Mucosa of stomach (tissue), 1 donor: ENCODE results near the gene UFSP1.
"Not testable (repeated sequence)": the region's sequence is repeated elsewhere in the genome, so short reads cannot be mapped to it uniquely, and the experiment has no call there.

Experiments used
- H3K27me3 ChIP-seq: one replicate; pipeline ENCODE4 v1.7.0; 2013; ENCODE audit warnings: mild to moderate bottlenecking, low read length; ENCODE audit not compliant: control insufficient read depth, insufficient read depth
- H3K36me3 ChIP-seq: one replicate; pipeline ENCODE4 v1.7.0; 2013; ENCODE audit warnings: low read length; ENCODE audit not compliant: control insufficient read depth, insufficient read depth
- H3K4me1 ChIP-seq: one replicate; pipeline ENCODE4 v1.7.0; 2013; ENCODE audit warnings: mild to moderate bottlenecking, low read length; ENCODE audit not compliant: control insufficient read depth, insufficient read depth
- H3K4me3 ChIP-seq: one replicate; pipeline ENCODE4 v1.7.0; 2013; ENCODE audit warnings: low read length
- H3K9ac ChIP-seq: one replicate; pipeline ENCODE4 v1.7.0; 2013; ENCODE audit warnings: mild to moderate bottlenecking, low read length, moderate library complexity
- H3K9me3 ChIP-seq: one replicate; pipeline ENCODE4 v1.7.0; 2013; ENCODE audit warnings: mild to moderate bottlenecking, low read length, moderate library complexity; ENCODE audit not compliant: control insufficient read depth
- donor health status: Pancreatic carcinoma.

UFSP1 gene

DNA sequence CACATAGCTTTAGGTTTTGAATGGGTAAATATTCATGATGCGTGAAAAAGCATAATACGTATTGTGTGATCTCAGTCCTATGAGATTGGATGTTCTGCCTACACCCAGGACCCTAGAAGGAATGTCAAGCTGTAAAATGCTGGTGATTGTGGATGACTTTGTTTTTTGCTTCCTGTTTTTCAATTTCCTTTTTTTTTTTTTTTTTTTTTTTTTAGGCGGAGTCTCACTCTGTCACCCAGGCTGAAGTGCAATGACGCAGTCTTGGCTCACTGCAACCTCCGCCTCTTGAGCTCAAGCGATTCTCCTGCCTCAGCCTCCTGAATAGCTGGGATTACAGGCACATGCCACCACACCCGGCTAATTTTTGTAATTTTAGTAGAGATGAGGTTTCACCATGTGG lies 20.9 kb upstream of the UFSP1 start:
- H3K9me3 ChIP-seq, H3K27me3 ChIP-seq, H3K9ac ChIP-seq, H3K36me3 ChIP-seq, H3K4me3 ChIP-seq: not testable (repeated sequence)
- peaks cover 30% of the 10 kb centered on the region for H3K4me1 ChIP-seq

DNA sequence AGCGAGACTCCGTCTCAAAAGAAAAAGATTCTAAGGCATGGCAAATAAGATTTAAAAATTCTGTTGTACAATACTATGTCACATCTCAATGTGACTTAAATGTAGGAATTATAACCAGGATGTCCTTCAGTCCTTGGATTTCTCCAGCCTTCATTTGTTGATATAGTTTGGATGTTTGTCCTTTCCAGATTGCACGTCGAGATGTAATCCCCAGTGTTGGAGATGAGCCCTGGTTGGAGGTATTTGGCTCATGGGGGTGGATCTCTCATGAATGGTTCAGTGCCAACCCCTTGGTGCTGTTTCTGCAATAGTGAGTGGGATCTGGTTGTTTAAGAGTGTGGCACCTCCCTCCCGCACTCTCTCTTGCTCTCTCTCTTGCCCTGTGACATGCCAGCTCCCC lies 19.0 kb upstream of the UFSP1 start:
- Histone ChIP-seq H3K36me3 (no peaks in the 10 kb centered on the region), H3K9ac (no peak overlapping the region), H3K4me3 (no peak overlapping the region), H3K27me3 (no peaks in the 10 kb centered on the region), H3K9me3 (no peaks in the 10 kb centered on the region), H3K4me1 (peaks cover 18% of the 10 kb centered on the region)

DNA sequence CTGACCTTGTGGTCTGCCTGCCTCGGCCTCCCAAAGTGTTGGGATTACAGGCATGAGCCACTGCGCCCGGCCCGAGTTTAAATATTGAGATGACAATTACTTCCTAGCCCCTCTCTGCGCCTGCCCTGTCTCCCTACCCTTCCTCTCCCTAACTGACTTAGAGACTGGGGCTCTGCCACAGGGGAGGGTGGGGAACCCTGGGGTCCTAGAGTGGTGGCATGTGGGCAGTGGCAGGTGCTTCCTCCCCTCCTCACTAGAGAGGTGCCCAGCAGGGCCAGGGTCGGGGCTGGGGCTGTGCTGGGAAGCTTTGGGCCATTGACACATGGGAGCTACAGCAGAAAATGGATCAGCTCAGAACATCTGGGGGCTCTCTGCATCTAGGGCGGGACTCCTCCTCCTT lies 13.1 kb upstream of the UFSP1 start:
- Histone ChIP-seq H3K36me3 (no peaks in the 10 kb centered on the region), H3K27me3 (no peaks in the 10 kb centered on the region), H3K4me1 (peaks cover 23% of the 10 kb centered on the region), H3K9ac (peak overlapping the region; percentile 53), H3K9me3 (no peaks in the 10 kb centered on the region), H3K4me3 (no peak overlapping the region)

DNA sequence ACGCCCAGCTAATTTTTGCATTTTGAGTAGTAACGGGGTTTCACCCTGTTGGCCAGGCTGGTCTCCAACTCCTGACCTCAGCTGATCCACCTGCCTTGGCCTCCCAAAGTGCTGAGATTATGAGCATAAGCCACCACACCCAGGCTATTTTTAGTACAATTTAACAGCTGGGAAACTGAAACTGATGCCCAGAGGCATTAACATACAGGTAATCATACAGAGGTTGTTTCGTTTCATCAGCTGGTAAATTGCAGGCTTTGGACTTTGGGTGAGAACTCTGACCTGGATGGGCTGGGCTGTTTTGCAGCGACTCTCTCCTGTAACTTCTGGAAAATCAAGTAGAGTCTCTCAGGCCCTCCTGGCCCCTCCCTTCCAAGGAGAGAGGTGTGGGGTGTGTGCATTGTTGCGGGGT lies 12.4 kb upstream of the UFSP1 start:
- H3K9ac ChIP-seq: no peak overlapping the region
- no peaks in the 10 kb centered on the region for H3K27me3 ChIP-seq
- no peak overlapping the region for H3K4me3 ChIP-seq
- H3K36me3 ChIP-seq: no peaks in the 10 kb centered on the region
- peaks cover 29% of the 10 kb centered on the region for H3K4me1 ChIP-seq
- H3K9me3 ChIP-seq: no peaks in the 10 kb centered on the region

DNA sequence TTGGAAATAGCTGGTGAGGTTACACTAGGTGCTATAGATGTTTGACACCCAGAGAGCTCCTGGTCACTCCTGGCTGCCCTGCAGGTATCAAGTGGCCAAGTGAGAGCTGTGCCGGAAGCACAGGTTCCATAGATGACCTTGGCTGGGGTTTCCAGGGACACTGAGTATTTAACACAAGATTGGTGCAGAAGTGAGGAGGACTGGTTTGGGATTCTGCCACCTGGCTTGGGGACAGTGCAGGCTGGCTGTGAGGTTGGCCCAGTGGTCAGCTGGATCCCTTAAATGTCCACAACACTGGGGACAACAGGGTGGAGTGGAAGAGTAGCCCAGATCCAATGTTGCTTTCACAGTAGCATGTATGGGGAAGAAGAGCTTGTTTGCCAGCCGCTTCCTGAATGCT lies 11.5 kb upstream of the UFSP1 start:
- Histone ChIP-seq H3K9me3 (no peaks in the 10 kb centered on the region), H3K36me3 (no peaks in the 10 kb centered on the region), H3K9ac (no peak overlapping the region), H3K4me3 (no peak overlapping the region), H3K27me3 (peaks cover 7% of the 10 kb centered on the region), H3K4me1 (peaks cover 35% of the 10 kb centered on the region)

DNA sequence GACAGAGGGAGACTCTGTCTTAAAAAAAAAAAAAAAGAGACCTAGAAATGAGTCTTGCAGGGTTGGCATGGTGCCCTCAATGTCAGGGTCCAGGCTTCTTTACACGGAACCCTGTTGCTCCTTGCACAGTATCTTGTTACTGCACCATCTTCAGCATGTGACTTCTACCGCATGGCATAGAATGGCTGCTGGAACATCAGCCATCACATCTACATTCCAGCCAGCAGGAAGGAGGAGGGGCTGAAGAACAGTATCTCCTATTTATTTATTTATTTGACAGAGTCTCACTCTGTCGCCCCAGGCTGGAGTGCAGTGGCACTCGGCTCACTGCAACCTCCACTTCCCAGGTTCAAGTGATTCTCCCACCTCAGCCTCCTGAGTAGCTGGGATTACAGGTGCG lies 9.9 kb upstream of the UFSP1 start:
- no peaks in the 10 kb centered on the region for H3K9me3 ChIP-seq
- peaks cover 46% of the 10 kb centered on the region for H3K4me1 ChIP-seq
- H3K36me3 ChIP-seq: no peaks in the 10 kb centered on the region
- no peak overlapping the region for H3K9ac ChIP-seq
- peaks cover 19% of the 10 kb centered on the region for H3K27me3 ChIP-seq
- no peak overlapping the region for H3K4me3 ChIP-seq

GRCh38 chr7:100897772-100898454 lies 8.4 kb upstream of the UFSP1 start:
- H3K27me3 ChIP-seq: peaks cover 24% of the 10 kb centered on the region
- H3K9me3 ChIP-seq: no peaks in the 10 kb centered on the region
- no peak overlapping the region for H3K9ac ChIP-seq
- H3K4me1 ChIP-seq: peaks cover 45% of the 10 kb centered on the region
- H3K4me3 ChIP-seq: no peak overlapping the region
- H3K36me3 ChIP-seq: no peaks in the 10 kb centered on the region

DNA sequence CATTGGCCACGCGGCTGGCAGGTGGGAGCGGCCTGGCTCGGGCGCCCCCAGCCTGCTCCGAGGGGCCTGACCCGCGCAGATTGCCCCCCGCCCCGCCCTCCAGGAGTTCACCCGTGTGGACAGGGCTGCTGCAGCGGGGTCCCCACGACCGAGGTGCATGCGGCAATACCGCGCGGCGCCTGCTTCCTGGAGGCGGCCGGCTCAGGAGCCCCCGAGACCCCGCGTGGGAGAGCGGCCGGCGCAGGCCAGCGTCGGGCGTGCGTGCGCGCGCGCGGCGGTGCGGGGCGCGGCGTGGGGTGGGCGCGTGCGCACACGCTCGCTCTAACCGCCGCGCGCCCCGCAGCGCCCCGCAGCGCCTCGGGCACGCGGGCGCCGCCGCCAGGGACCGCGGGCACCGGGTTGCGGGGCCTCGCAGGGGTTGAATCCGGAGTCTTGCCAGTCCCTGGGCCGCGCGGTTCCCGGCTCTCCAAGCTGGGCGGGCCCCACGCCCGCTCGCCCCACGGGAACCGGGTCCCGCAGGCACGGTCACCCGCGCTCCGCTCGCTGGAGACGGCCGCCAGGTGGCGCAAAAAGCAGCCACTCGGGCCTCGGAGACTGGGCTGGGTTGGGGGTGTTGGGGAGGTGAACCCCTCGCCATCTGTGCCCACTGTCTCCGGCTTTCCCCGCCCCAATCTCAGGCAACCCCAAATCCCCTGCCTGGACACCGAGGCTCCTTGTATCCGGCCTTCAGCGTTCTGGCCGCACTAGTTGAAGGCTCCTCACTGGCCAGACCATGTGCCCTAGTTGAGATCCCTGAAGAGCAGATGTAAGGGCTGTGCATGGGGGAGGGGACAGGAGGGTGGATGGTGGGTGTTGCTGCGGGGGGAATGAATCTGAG lies 7.5 kb upstream of the UFSP1 start:
- Histone ChIP-seq H3K9ac (peak overlapping the region; percentile 2), H3K27me3 (peaks cover 26% of the 10 kb centered on the region)

DNA sequence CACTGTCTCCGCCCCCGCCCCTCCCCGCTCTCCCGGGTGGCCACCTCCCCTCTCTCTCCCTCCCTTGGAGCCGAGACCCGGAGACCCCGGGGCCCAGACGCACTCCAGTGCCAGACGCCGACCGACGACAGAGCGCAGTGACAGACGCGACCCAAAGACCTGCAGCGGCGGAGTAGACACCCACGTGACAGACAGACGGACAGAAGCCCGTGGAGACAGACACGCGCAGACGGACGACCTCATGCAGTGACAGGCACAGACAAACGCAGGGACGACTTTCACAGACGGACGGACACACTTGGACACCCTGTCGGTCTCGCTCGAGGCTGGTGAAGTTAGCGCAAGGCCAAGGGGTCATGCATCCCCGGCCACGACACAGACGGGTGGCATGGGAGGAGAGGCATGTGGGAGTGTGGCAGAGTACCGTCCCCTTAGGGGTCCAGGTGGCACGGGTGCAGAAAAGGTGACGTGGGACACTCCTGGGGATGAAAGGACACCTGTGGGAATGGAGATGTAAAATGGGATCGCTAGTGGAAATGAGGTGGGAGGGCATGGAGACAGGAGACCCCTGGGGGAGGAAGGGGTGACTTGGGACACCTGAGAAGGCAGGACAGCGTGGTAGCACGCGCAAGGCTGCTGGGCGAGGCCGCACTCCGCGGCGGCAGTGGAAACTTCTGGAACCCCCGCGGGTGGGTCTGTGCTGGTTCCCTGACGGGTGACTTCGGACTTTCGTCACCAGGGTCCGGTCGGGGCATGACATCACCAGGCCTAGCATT lies 6.6 kb upstream of the UFSP1 start:
- no peaks in the 10 kb centered on the region for H3K9me3 ChIP-seq
- H3K27me3 ChIP-seq: peaks cover 26% of the 10 kb centered on the region
- peak overlapping the region; percentile 2 for H3K9ac ChIP-seq
- peaks cover 33% of the 10 kb centered on the region for H3K4me1 ChIP-seq
- H3K36me3 ChIP-seq: no peaks in the 10 kb centered on the region
- H3K4me3 ChIP-seq: peak overlapping the region; percentile 15

More for the DNA sequence above, 7.5 kb upstream of the UFSP1 start:
- Histone ChIP-seq H3K36me3 (no peaks in the 10 kb centered on the region), H3K4me3 (no peak overlapping the region), H3K9me3 (no peaks in the 10 kb centered on the region), H3K4me1 (peaks cover 35% of the 10 kb centered on the region)

- peak within 1 kb of the TSS; percentile 15 for H3K4me3 ChIP-seq
- H3K9ac ChIP-seq: peak within 1 kb of the TSS; percentile 41
- H3K4me1 ChIP-seq: peaks cover 31% of the 10 kb centered on the region
- no peaks in the 10 kb centered on the region for H3K36me3 ChIP-seq
- peaks cover 26% of the 10 kb centered on the region for H3K27me3 ChIP-seq
- H3K9me3 ChIP-seq: no peaks in the 10 kb centered on the region
Measured at GRCh38 chr7:100895701-100895955, 6.1 kb upstream of the UFSP1 start, which contains the start of gene ACHE. Gene ACHE (minus strand): TSS chr7:100895888. CDS start chr7:100894232, 1,656 bp downstream.

GRCh38 chr7:100894860-100895700 lies 5.6 kb upstream of the UFSP1 start:
- Histone ChIP-seq H3K4me1 (peaks cover 36% of the 10 kb centered on the region), H3K4me3 (no peak overlapping the region), H3K9ac (peak overlapping the region; percentile 41), H3K27me3 (peaks cover 26% of the 10 kb centered on the region), H3K36me3 (no peaks in the 10 kb centered on the region), H3K9me3 (no peaks in the 10 kb centered on the region)
